ENCODE data around the gene TAF6L.
A peak's percentile ranks its signal among the peaks of the same experiment; 100 is the strongest.
"Not testable (repeated sequence)": the region's sequence is repeated elsewhere in the genome, so short reads cannot be mapped to it uniquely, and the experiment has no call there.

TAF6L gene

DNA sequence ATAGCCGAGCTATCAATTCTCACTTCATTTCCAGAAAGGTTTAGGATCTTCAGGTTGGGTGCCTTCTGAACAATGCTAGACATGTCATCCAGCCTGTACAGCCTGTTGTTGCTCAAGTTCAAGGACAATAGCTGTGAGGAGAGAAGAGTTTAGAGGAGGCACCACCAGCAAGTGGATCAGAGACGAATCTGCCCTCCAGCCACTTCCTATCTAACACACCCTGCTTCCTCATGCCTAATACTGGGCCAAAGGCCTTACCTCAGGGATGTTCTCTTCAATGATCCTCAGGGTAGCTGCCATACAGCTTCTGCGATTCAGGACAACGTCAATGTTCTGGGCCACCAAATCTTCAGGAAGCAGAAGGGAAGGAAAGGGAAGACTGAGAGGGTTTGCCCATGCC, 29.9 kb downstream of the TAF6L start:
- TF ChIP-seq JUND (IDR thresholded peaks at IDR 0.05; ENCODE audit: low read depth): no peak
- no peak for DNase-seq (ENCODE audit: low read depth in 1 of 2, low spot score in 1 of 2)
- in situ Hi-C loops (cut with HindIII; ENCODE audit: low pct_unique_long_range_greater_than_20kb, low sequenced_read_pairs): no loop called here

DNA sequence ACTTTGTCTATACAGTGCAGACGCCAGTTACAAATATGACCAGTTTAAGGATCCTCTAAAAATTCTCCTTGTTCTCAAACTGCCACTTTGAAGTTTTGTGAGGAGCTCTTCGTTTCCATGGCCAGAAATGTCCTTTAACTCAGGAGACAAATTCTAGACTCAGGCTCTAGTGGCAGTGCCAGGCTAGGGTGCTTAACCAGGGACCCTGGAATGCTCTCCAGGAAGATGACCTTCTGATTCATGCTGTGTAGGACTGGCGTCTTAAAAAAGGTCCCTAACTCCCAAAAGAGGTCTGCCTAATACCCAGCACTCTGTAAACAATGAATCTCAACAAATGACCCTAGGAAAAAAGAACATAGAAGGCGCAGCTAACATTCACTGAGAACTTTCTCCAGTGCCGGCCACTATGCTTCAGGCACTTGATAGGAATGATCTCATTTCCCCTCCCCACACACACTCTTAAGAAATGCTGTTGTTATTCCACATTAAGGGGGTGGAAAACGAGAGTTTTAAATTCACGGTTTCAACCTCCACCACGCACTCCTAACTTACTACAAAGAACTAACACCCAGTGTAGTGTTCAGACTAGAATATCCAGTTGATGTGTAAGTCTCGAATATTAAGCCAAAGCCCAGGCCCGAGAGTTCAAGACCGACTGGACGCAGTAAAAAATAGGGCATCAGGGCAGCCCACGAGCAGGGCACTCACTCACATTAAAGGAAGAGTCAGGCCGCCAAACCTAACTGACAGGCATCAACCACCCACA, 33.3 kb downstream of the TAF6L start:
- no peak for DNase-seq (ENCODE audit: low read depth in 1 of 2, low spot score in 1 of 2)
- TF ChIP-seq JUND (IDR thresholded peaks at IDR 0.05; ENCODE audit: low read depth): no peak
- in situ Hi-C loops (cut with HindIII; ENCODE audit: low pct_unique_long_range_greater_than_20kb, low sequenced_read_pairs): no loop called here

DNA sequence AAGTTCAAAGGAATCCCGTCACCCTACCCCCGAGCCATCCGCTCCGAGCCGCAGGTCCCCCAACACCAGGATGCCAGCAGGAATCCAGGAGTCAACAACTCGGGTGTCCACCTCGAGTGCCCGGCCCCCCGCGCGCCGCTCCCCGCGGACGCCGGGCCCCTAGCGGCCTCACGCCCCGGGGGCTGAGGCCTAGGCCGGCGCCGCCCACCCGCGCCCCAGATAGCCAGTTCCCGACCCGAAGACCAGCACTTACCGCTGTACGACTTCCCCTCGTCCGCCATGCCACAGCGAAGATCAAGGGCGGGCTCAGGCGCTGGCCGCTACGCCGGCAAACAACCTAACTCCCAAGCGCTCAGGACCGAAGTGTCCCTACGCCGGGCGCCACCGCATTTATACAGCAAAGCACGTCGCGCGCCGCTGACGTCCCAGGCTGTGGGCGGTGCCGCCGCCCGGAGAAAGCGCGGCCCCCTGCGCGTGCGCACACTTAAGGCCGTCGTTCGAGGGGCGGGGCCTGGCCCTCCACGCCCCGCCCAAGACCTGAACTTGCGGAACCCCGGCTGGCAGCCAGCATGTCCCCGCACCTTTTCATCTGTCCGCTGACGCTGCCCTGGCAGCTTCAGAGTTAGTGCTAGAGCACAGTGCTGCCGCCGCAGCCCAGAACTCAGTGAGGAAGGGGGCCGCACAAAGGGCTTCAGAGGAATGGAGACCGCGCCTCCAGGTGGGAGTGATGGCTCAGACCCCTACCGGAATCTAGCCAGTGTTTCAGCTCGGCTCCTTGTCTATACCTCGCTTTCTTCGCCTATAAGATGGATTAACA, 34.1 kb downstream of the TAF6L start, which contains the start of gene NXF1:
NXF1 (minus strand) TSS at position 365 of the 817 bp plus-strand sequence; CDS start at position 281, 84 bp downstream.
- TF ChIP-seq JUND (IDR thresholded peaks at IDR 0.05; ENCODE audit: low read depth): peak; percentile 27; the same call in 1 of the 2 replicates
- DNase-seq (ENCODE audit: low read depth in 1 of 2, low spot score in 1 of 2): peak; percentile 91 to 97
- in situ Hi-C loops (cut with HindIII; ENCODE audit: low pct_unique_long_range_greater_than_20kb, low sequenced_read_pairs): no loop called here

DNA sequence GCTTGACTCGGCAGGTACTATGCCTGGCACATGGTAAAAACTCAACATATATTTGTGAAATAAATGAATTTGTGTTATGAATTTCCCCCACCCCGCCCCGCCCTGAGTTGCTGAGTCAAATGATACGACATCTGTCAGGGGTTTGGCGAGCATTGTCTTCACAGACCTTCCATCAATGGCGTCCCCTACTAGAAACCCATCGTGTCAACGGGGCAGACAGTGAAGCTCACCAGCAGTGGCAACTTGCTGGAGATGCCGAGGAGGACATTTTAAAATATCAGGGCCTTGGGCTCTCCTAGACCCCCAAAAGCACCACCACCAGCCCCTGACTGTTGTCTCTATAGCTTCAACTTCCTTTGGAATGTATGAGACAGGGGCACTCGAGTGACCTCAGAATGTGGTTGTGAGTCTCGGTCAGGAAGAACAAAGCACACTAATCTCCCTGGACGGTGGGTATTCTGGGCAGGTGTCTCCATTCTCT, 34.8 kb downstream of the TAF6L start:
- TF ChIP-seq JUND (IDR thresholded peaks at IDR 0.05; ENCODE audit: low read depth): no peak
- in situ Hi-C loops (cut with HindIII; ENCODE audit: low pct_unique_long_range_greater_than_20kb, low sequenced_read_pairs): no loop called here
- DNase-seq (ENCODE audit: low read depth in 1 of 2, low spot score in 1 of 2): no peak

DNA sequence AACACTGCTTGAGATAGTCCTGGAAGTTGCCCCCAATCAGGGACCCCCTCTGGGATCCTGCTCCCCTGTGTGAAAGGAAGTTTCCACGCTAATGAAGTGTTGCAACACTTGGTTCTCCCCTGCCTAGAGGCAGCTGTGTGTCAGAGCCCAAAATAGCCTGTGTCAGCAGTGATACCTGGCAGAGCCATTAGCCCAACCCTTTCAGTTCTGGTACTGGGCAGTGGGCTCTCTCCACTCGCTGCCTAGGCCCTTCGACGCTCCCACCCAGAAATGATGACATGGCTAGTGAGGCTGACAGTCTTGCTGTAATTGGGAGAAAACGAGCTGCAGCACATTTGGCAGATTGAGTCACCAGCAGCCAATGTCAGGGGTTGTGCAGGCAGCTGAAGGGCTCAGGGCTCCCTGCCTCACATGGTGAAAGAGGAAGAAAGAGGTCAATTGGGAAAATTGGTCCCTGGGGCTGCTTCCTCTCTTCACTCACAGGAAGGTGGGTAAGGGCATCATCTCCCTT, 35.5 kb downstream of the TAF6L start:
- in situ Hi-C loops (cut with HindIII; ENCODE audit: low pct_unique_long_range_greater_than_20kb, low sequenced_read_pairs): no loop called here
- TF ChIP-seq JUND (IDR thresholded peaks at IDR 0.05; ENCODE audit: low read depth): no peak
- DNase-seq (ENCODE audit: low read depth in 1 of 2, low spot score in 1 of 2): no peak

DNA sequence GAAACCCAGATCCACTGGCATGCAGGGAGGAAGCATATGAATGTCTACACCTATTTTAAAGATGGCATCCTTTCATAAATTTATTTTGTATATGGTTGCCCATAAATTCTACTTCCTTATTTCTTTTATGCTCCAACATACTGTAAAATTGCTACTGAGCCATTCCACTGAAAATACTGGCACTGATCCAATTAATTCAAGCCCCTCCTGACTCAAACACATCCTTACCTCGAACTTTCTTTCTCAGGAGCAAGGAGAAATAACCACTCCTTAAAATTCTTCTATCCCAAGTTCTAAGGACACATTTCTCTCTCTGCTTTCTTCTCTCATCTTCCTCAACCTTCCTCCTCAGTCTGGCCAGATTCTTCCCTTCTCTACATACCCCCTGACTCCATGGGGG, 39.6 kb downstream of the TAF6L start:
- in situ Hi-C loops (cut with HindIII; ENCODE audit: low pct_unique_long_range_greater_than_20kb, low sequenced_read_pairs): no loop called here
- TF ChIP-seq JUND (IDR thresholded peaks at IDR 0.05; ENCODE audit: low read depth): no peak
- DNase-seq (ENCODE audit: low read depth in 1 of 2, low spot score in 1 of 2): no peak

DNA sequence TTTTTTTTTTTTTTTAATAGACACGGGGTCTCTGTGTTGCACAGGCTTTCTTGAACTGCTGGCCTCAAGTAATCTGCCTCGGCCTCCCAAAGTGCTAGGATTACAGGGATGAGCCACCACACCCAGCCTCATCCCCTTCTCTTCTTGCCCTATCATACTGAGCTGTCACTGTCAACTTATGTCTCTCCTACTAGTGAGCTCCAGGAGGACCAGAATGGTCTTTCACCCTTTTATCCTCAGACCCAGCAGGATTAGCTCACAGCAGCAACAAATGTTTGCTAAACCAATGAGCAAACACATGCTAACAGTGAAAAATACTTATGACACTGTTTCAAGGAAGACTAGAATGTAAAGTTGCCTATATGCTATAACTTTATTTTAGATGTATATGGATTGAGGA, 40.5 kb downstream of the TAF6L start:
- DNase-seq (ENCODE audit: low read depth in 1 of 2, low spot score in 1 of 2): no peak
- TF ChIP-seq JUND (IDR thresholded peaks at IDR 0.05; ENCODE audit: low read depth): no peak
- in situ Hi-C loops (cut with HindIII; ENCODE audit: low pct_unique_long_range_greater_than_20kb, low sequenced_read_pairs): no loop called here

DNA sequence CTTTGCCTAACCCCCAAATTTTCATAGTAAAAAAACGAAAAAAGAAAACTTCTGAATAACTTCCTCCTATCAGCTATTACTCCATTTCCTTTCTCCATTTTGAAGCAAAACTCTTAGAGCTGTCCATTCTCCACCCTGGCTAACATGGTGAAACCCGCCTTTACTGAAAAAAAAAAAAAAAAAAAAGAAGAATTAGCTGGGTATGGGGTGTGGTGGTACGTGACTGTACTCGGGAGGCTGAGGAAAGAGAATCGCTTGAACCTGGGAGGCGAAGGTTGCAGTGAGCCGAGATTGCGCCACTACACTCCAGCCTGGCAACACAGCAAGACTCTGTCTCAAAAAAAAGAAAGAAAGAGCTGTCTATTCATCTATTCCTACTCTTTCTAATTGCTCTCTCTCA, 45.4 kb downstream of the TAF6L start:
- TF ChIP-seq JUND (IDR thresholded peaks at IDR 0.05; ENCODE audit: low read depth): no peak
- in situ Hi-C loops (cut with HindIII; ENCODE audit: low pct_unique_long_range_greater_than_20kb, low sequenced_read_pairs): no loop called here
- DNase-seq (ENCODE audit: low read depth in 1 of 2, low spot score in 1 of 2): no peak

DNA sequence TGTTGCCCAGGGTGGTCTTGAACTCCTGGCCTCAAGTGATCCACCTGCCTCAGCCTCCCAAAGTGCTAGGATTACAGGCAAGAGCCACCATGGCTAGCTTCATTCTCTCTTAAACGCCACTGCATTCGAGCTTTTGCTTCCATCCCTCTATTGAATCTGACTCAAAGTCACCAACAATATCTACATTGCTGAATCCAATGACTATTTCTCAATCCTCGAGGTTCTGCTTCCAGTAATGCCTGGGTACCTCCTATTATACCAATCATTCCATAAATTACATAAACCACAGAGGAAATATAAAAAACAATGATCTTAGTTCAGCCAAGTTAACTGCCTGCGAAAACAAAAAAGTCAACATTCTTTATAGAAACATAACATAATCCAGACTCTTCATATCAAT, 45.9 kb downstream of the TAF6L start:
- no peak for TF ChIP-seq JUND (IDR thresholded peaks at IDR 0.05; ENCODE audit: low read depth)
- in situ Hi-C loops (cut with HindIII; ENCODE audit: low pct_unique_long_range_greater_than_20kb, low sequenced_read_pairs): no loop called here
- DNase-seq (ENCODE audit: low read depth in 1 of 2, low spot score in 1 of 2): no peak

DNA sequence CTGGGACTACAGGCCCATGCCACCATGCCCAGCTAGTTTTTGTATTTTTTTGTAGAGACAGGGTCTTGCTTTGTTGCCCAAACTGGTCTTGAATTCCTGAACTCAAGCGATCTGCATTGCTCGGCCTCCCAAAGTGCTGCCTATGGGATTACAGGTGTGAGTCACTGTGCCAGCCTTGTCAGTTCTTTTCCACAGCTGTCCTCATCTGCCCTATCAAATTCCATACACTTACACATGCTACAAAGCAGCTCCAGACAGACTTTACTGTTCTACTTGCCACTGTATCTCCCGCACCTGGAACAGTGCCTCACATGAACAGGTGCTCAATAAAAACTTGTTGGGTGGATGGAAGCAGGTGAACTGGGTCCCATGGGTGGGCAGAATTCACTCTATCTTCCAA, 52.5 kb downstream of the TAF6L start:
- in situ Hi-C loops (cut with HindIII; ENCODE audit: low pct_unique_long_range_greater_than_20kb, low sequenced_read_pairs): no loop called here
- no peak for DNase-seq (ENCODE audit: low read depth in 1 of 2, low spot score in 1 of 2)
- no peak for TF ChIP-seq JUND (IDR thresholded peaks at IDR 0.05; ENCODE audit: low read depth)

DNA sequence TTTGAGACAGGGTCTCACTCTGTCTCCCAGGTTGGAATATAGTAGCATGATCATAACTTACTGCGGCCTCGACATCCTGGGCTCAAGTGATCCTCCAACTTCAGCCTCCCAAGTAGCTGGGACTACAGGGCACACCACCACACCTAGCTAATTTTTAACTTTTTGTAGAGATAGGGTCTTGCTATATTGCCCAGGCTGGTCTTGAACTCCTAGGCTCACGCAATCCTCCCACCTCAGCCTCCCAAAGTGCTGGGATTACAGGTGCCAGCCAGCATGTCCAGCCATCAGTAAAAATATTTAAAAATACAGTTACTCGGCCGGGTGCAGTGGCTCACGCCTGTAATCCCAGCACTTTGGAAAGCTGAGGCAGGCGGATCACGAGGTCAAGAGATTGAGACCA, 56.9 kb downstream of the TAF6L start:
- DNase-seq (ENCODE audit: low read depth in 1 of 2, low spot score in 1 of 2); in situ Hi-C loops (cut with HindIII; ENCODE audit: low pct_unique_long_range_greater_than_20kb, low sequenced_read_pairs): not testable (repeated sequence)

DNA sequence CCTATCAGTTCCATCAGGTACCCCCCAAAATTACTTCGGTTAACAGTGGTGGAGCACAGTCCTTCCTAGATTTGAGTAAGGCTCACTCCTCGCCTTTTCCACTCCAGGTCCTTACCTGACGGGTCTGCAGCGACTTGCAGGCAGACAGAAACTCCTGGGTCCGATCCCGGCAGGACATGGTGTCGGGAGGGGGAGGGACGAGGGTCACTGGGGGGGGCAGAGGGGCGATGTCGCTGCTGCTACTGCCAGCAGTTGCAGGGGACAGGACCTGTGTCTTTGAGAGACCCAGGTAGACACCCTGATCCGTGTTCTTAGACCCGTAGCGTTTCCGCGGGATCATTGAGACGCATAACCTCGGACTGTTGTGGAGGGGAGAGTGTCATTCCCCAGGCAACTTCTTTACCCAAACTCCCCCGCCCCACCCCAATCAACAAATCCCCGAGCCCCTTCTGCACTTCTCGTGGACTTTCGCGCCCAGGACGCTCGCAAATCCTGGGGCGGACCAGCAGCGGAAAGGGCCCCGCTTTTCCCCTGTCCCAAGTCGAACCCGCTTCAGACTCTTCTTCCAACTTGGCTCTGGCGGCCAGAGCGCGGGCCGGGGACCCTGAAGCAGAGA, 59.8 kb downstream of the TAF6L start:
- no peak for TF ChIP-seq JUND (IDR thresholded peaks at IDR 0.05; ENCODE audit: low read depth)
- no peak for DNase-seq (ENCODE audit: low read depth in 1 of 2, low spot score in 1 of 2)
- in situ Hi-C loops (cut with HindIII; ENCODE audit: low pct_unique_long_range_greater_than_20kb, low sequenced_read_pairs): no loop called here

Data from T47D (cell line).